H1 (cell line): ENCODE measurements around the gene RGCC.

ENCODE experiments used
- ATF2 ChIP-seq: IDR thresholded peaks from 2 replicates; pipeline ENCODE4 v1.6.1; 2012; ENCODE audit warnings: low read length, inconsistent platforms
- CTCF ChIP-seq, 3 experiments: IDR thresholded peaks; 1 replicate in 2 of 3; 2 replicates in 1 of 3; pipeline versions ENCODE4 v1.5.1 to v1.6.1; 2011; ENCODE audit warnings: low read length in 3 of 3, mild to moderate bottlenecking in 3 of 3, inconsistent platforms in 2 of 3, low read depth in 1 of 3, moderate library complexity in 1 of 3; ENCODE audit not compliant: insufficient read depth in 1 of 3; ENCODE audit errors: control extremely low read depth in 1 of 3
- EP300 ChIP-seq, 2 experiments: IDR thresholded peaks; 1 replicate in 1 of 2; 2 replicates in 1 of 2; pipeline ENCODE4 v1.6.1; 2011 to 2012; ENCODE audit warnings: low read depth in 2 of 2, low read length in 2 of 2, mild to moderate bottlenecking in 2 of 2, borderline replicate concordance in 1 of 2, inconsistent platforms in 1 of 2, moderate library complexity in 1 of 2
- EZH2 ChIP-seq: fragments of 200-600 bp; sonication (generic); IDR thresholded peaks from 2 replicates; pipeline ENCODE4 v1.7.1; 2012; ENCODE audit warnings: low read depth, mild to moderate bottlenecking, moderate library complexity, low read length, inconsistent platforms; ENCODE audit not compliant: severe bottlenecking
- MAX ChIP-seq: IDR thresholded peaks from 2 replicates; pipeline ENCODE4 v1.6.1; 2012; ENCODE audit warnings: inconsistent platforms
- PHF8 ChIP-seq: fragments of 200-600 bp; sonication (generic); conservative IDR thresholded peaks from 2 replicates; pipeline ENCODE4 v1.7.1; 2012; ENCODE audit warnings: low read depth, mild to moderate bottlenecking, inconsistent platforms, low read length, moderate library complexity
- POLR2A ChIP-seq, 2 experiments: IDR thresholded peaks; 1 replicate in 1 of 2; 2 replicates in 1 of 2; pipeline ENCODE4 v1.6.1; 2011; ENCODE audit warnings: low read depth in 2 of 2, low read length in 2 of 2, mild to moderate bottlenecking in 2 of 2; ENCODE audit errors: control extremely low read depth in 1 of 2
- POLR2AphosphoS5 ChIP-seq: IDR thresholded peaks from 2 replicates; pipeline ENCODE4 v1.6.1; 2011; ENCODE audit warnings: low read depth, low read length
- RAD21 ChIP-seq, 2 experiments: IDR thresholded peaks in 1 of 2; conservative IDR thresholded peaks in 1 of 2; 2 replicates each; pipeline ENCODE4 v1.6.1; 2011; ENCODE audit warnings: low read depth in 2 of 2, low read length in 2 of 2, improper control_type of control experiment in 1 of 2, inconsistent platforms in 1 of 2, mild to moderate bottlenecking in 1 of 2, moderate library complexity in 1 of 2
- RNF2 ChIP-seq: fragments of 200-900, 300-1000 bp; sonication (generic); IDR thresholded peaks from 2 replicates; pipeline ENCODE4 v1.7.1; 2016; ENCODE audit warnings: borderline replicate concordance, low read depth, mild to moderate bottlenecking, antibody characterized with exemption, low read length; ENCODE audit not compliant: poor library complexity, severe bottlenecking; ENCODE audit errors: missing control alignments
- SRF ChIP-seq: IDR thresholded peaks from 2 replicates; pipeline ENCODE4 v1.6.1; 2011; ENCODE audit warnings: mild to moderate bottlenecking, low read depth, low read length, moderate library complexity
- TAF7 ChIP-seq: optimal IDR thresholded peaks from 2 replicates; pipeline ENCODE3; 2011; ENCODE audit warnings: low read depth, mild to moderate bottlenecking, inconsistent platforms, low read length, moderate library complexity, borderline replicate concordance
- YY1 ChIP-seq: IDR thresholded peaks from 2 replicates; pipeline ENCODE4 v1.6.1; 2011; ENCODE audit warnings: low read depth, mild to moderate bottlenecking, low read length
- ZNF274 ChIP-seq: IDR thresholded peaks from 2 replicates; pipeline ENCODE4 v1.7.0; 2012; ENCODE audit warnings: low read length, borderline replicate concordance; ENCODE audit errors: extremely low read depth

- TF ChIP-seq SRF (no peak), PHF8 (no peak), POLR2AphosphoS5 (no peak), POLR2A (IDR thresholded peaks at IDR 0.05; ENCODE audit: control extremely low read depth in 1 of 2, low read depth in 2 of 2, low read length in 2 of 2) (no peak), CTCF (IDR thresholded peaks at IDR 0.05; ENCODE audit: control extremely low read depth in 1 of 3, insufficient read depth in 1 of 3, low read depth in 1 of 3, low read length in 3 of 3) (no peak), ATF2 (no peak), RNF2 (no peak), TAF7 (no peak), ZNF274 (no peak), RAD21 (IDR thresholded peaks at IDR 0.05 in 1 of 2, conservative IDR thresholded peaks at IDR 0.05 in 1 of 2; ENCODE audit: low read depth in 2 of 2, low read length in 2 of 2) (no peak), EP300 (IDR thresholded peaks at IDR 0.05; ENCODE audit: borderline replicate concordance in 1 of 2, low read depth in 2 of 2, low read length in 2 of 2) (no peak), YY1 (no peak), EZH2 (no peak), MAX (no peak)
Observed at GRCh38 chr13:41454170-41454569, 3.2 kb upstream of the RGCC start.
